ENCODE measurements around the gene DIS3L2. TPM values are rescaled to one million over a fixed set of nuclear protein-coding genes. Genes with fewer than 3 reads are reported as not detected.
"Not testable (repeated sequence)": the region's sequence is repeated elsewhere in the genome, so short reads cannot be mapped to it uniquely, and the experiment has no call there.

DIS3L2 gene
- total RNA-seq, 1 donor from 2014 or later: 14.1 TPM

GRCh38 chr2:231928481-231928880, 33.0 kb upstream of the DIS3L2 start:
- ATAC-seq: no peak
- peak; percentile 37 for DNase-seq (ENCODE audit: low spot score)

GRCh38 chr2:231928901-231929725, 32.4 kb upstream of the DIS3L2 start:
- ATAC-seq (no peak), DNase-seq (ENCODE audit: low spot score) (peak; percentile 16)

GRCh38 chr2:231929961-231930592, 31.4 kb upstream of the DIS3L2 start:
- ATAC-seq (no peak), DNase-seq (ENCODE audit: low spot score) (peak; percentile 33)

GRCh38 chr2:231930593-231931281, 30.8 kb upstream of the DIS3L2 start:
- ATAC-seq: no peak

GRCh38 chr2:231931481-231931915, 30.0 kb upstream of the DIS3L2 start:
- ATAC-seq (no peak), DNase-seq (ENCODE audit: low spot score) (peak; percentile 3)

More at GRCh38 chr2:231930593-231931281, 30.8 kb upstream of the DIS3L2 start:
- peak; percentile 26 for DNase-seq (ENCODE audit: low spot score)

GRCh38 chr2:231932711-231932970, 28.9 kb upstream of the DIS3L2 start:
- DNase-seq (ENCODE audit: low spot score) (peak; percentile 14), ATAC-seq (no peak)

GRCh38 chr2:231932985-231933915, 28.3 kb upstream of the DIS3L2 start:
- ATAC-seq (no peak), DNase-seq (ENCODE audit: low spot score) (peak; percentile 28)

GRCh38 chr2:231933916-231934401, 27.6 kb upstream of the DIS3L2 start:
- peak; percentile 39 for DNase-seq (ENCODE audit: low spot score)
- ATAC-seq: no peak

GRCh38 chr2:231934441-231935206, 26.9 kb upstream of the DIS3L2 start:
- DNase-seq (ENCODE audit: low spot score) (peak; percentile 36), ATAC-seq (no peak)

- no peak for ATAC-seq
- no peak for DNase-seq (ENCODE audit: low spot score)
Measured at GRCh38 chr2:231935207-231935524, 26.3 kb upstream of the DIS3L2 start.

- DNase-seq (ENCODE audit: low spot score): no peak
- ATAC-seq: no peak
Measured at GRCh38 chr2:231935815-231936214, 25.7 kb upstream of the DIS3L2 start.

GRCh38 chr2:231936491-231936890, 25.0 kb upstream of the DIS3L2 start:
- ATAC-seq (no peak), DNase-seq (ENCODE audit: low spot score) (peak; percentile 1)

GRCh38 chr2:231937057-231937456, 24.5 kb upstream of the DIS3L2 start:
- peak; percentile 4 for DNase-seq (ENCODE audit: low spot score)

GRCh38 chr2:231939022-231939421, 22.5 kb upstream of the DIS3L2 start:
- no peak for DNase-seq (ENCODE audit: low spot score)
- ATAC-seq: no peak

More at GRCh38 chr2:231937057-231937456, 24.5 kb upstream of the DIS3L2 start:
- ATAC-seq: no peak

GRCh38 chr2:231940795-231941194, 20.7 kb upstream of the DIS3L2 start:
- no peak for DNase-seq (ENCODE audit: low spot score)
- no peak for ATAC-seq

- ATAC-seq (peak; percentile 24), DNase-seq (ENCODE audit: low spot score) (no peak)
Measured at GRCh38 chr2:231941673-231942072, 19.8 kb upstream of the DIS3L2 start.

- no peak for DNase-seq (ENCODE audit: low spot score)
- peak; percentile 56 for ATAC-seq
Measured at GRCh38 chr2:231942180-231942579, 19.3 kb upstream of the DIS3L2 start.

- ATAC-seq (no peak), DNase-seq (ENCODE audit: low spot score) (no peak)
Measured at GRCh38 chr2:231946241-231946814, 15.2 kb upstream of the DIS3L2 start.

- not testable (repeated sequence) for DNase-seq (ENCODE audit: low spot score); ATAC-seq
Measured at GRCh38 chr2:231947112-231947511, 14.4 kb upstream of the DIS3L2 start.

GRCh38 chr2:231947694-231948093, 13.8 kb upstream of the DIS3L2 start:
- no peak for DNase-seq (ENCODE audit: low spot score)
- no peak for ATAC-seq

Data from left lobe of liver (tissue), 2 donors.